HG02938 (cell line): ENCODE data around the gene FBXW5.

ENCODE experiments used
- ATAC-seq: cut with Tn5 transposase; IDR thresholded peaks from one replicate; pipeline ENCODE4 v1.9.1; 2021; ENCODE audit warnings: mild to moderate bottlenecking, moderate library complexity; ENCODE audit not compliant: unreplicated experiment

FBXW5 gene

DNA sequence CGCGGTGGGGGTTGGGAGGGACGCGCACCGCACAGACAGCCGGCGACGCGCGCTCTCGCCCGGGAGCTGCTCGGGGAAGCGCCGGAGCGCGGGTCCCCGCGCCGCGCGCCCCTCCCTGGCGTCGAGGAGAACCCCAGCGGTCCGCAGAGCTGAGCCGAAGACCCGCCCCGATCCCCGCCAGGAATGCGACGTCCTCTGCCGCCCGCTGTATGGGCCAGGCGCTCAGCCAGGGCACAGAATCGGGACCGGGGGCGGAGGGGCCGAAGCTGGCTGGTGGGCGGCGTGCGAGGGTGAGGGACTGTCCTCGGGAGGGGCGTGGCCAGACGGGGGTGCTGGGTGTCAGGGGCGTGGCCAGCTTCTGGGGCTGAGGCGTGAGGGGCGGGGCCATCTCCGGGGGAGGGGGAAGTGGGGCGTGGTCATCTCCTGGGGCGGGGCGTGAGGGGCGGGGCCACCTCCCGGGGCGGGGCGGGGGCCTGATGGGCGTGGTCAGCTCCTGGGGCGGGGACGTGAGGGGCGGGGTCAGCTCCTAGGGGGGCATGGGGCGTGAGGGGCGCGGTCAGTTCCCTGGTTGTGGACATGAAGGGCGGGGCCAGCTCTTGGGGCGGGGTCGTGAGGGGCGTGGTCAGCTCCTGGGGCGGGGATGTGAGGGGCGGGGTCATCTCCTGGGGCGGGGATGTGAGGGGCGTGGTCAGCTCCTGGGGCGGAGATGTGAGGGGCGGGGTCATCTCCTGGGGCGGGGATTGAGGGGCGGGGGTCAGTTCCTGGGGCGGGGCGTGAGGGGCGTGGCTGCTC is 33.7 kb upstream of the FBXW5 start:
- no peak for ATAC-seq

DNA sequence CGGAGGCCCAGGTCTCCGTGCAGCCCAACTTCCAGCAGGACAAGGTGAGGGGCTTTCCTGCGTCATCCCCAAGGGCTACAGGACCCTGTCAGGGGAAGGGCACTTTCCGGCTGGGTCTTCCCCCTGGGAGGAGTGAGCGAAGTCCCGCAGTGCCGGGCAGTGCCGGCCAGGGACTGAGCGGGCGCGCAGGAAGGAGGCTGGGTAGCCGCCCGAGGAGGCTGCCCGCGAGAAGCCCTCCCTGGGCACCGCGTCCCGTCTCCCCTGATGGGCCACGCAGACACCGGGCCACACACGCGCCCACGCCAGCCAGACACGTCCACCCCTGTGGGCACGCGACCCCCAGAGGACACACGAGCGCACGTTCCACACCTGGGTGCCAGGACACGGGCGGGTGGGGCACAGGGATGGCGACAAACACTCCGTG is 33.1 kb upstream of the FBXW5 start:
- ATAC-seq = no peak

DNA sequence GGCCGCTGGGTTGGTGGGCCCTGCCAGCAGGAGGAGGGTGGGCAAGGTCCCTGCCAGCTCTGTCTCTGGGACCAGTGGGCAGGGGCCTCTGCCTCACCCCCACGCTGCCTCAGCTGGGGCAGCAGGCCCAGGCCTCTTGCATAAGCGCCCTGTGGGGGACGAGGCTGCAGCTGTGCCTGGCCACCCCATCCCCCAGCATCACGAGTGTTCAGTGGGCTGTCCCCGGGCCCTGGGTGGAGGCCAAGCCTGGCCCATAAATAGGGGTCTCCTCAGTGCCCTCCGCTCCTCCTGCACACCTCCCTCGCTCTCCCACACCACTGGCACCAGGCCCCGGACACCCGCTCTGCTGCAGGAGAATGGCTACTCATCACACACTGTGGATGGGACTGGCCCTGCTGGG is 32.7 kb upstream of the FBXW5 start, which contains the start of gene PTGDS:
Gene PTGDS (plus strand): TSS at position 282 of the 400 bp plus-strand sequence. CDS start 75 bp downstream, at position 357.
- no peak for ATAC-seq

DNA sequence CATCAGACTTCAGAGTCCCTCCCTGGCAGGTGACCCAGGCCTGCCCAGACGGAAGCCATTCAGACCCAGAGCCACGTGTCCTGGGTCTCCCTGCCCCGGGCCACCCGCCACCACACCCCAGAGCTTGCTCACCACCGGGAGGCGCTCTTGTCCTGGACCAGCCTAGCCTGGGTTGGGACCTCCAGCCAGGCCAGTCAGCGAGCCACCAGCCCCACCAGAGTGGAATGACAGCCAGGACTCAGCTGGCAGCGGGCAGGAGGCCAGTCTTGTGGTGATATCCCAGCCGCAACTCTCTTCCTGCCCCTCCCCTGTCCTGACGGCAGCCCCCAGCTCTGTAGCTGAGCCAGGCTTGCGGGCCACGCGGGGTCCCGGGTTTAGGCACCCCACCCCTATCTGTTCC is 31.1 kb upstream of the FBXW5 start:
- no peak for ATAC-seq

DNA sequence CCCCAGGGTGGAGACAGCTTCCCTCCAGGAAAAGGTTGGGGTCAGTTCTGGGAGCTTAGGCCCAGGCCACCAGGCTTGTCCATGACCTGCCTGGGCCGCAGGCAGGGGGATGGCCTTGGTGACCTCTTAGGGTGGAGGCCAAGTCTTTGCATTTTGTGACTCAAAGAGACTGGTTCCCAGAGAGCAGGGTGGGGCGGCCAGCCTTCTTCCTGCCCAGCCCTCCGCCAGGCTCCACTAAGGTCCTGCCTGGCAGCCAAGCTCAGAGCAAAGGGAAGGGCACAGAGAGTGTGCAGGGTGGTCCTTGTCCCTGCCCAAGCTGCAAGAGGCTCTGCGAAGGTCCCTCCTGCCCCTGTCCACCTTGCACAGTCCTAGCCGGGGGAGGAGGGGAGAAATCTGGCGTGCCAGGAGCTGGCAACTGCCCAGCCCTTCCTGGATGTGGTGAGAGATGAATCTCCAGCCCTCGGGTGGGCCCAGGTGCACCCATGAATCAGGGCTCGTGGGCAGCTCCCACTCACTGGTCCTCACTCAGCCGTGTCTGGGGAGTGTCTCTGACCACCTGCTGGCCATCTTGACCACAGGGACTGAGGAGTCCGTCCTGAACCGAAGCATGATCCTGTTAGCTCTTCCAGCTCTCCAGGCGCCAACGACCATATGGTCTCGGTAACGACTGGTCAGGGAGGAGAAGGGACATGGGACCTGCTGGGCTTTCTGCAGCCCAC is 30.4 kb upstream of the FBXW5 start:
- ATAC-seq = no peak

DNA sequence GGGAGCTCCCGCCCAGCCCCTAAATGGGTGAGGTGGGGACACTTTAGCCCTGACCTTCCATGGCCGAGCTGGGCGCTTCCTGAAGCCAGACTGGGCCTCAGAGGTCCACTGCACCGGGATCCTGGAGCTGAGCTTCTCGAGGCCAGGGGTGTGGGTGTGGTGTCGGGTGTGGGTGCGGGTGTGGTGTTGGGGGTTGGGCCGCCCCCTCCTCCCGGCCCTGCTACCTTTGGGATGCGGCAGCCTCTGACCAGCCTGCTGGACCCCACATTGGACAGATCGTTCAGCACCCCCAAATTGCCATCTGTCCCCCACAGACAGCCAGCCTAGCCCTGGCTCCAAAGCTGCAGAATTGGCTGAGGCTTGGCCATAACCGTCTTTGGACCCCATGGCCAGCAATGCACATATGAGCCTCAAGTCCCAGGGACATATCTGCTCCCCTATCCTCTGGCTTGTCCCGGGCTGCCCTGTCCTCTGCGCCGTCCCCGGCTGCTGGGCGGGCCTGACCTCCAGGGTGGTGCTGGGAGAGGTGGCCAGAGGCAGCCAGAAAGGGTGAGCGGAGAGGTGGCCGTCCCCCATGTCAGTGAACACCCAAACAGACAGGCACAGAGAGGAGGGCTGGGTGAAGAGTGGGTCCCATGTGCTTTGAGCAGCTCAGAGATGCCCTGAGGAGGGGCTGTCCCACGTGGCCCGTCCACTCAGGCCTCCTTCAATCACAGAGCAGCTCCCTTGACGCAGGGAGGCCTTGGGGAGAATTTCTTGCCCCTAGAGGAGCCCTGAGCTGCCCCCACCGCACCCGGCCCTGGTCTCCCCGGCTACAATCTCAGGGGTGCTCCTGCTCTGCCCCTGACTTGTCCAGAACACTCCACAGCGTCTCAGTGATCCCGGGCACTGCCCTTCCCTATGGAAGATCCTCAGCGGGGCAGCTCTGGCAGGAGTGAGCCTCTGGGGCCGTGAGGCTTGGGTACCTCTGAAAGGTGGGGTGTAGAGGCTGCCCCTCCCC is 29.4 kb upstream of the FBXW5 start:
- ATAC-seq = no peak

DNA sequence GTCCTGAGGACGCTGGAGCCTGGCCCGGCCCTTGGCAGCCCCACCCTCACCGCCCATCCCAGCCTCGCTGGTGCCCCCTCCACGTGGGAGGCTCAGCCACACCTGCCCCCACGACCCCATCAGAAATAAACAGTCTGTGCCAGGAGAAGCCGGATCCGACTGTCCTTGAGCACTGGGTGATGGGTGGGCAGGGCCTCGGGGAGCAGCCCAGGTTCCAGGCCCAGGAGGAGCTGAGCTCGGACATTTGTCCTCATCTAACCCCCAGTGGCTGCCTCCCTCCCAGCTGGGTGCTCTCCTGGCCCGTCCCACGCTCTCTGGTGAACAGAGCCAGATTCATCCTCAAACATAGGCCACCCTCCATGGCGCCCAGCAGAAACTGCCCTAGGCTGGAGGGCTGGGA is 28.2 kb upstream of the FBXW5 start:
- no peak for ATAC-seq

DNA sequence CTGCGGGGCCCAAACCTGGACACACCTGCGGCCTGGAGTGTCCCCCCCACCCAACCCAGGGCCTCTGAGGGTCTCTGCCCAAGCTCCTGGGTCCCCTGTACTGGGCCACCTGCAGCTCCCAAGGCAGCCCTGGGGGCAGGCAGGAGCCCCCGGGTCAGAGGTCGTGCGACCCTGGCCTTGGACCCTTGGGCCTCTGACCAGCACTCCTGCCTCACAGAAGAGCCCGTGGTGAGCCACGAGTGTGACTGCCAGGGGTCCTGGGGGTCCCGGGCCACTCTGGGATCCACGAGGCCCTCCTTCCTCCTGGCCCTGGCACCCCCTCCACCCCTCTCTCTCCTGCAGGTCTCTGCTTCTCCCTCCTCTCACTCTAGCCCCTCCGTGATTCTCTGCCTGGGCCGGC is 27.8 kb upstream of the FBXW5 start:
- no peak for ATAC-seq

DNA sequence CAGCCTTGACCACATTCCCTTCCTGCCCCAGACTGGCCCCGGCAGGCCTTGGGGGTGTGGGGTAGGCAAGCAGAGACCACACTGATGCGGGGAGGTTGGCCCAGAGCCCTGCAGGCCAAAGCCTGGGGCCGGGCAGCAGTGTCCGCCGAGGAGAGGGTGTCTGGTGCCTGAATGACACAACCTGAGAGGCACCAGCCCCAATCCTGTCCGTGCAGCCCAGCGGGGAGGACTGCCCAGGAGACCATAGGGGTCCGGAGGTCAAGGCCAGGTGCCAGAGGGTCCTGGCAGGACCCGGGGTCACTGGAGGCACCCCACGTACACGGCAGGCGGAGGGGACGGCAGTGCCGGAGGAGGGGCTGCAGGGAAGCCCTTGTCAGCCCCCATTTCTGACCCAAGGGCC is 27.2 kb upstream of the FBXW5 start:
- no peak for ATAC-seq

DNA sequence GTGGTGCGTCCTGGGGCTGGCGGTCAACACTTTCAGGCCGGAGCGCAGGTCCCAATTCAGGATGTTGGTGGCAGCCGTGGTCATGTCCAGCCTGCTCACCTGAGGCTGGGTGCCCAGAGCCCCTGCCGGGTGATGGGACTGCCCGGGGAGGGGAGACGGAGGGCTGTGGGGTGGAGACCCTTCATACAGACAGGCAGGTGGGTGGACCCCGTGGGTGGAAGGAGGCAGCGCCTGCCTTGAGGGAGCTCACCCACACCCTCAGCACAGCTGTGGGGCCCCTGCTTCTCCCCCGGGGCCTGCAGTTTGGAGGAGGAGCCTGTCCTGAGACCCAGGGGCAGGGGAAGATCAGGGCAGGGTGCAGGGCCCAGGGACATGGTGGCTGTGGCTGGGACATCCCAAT is 25.8 kb upstream of the FBXW5 start:
- ATAC-seq = no peak

DNA sequence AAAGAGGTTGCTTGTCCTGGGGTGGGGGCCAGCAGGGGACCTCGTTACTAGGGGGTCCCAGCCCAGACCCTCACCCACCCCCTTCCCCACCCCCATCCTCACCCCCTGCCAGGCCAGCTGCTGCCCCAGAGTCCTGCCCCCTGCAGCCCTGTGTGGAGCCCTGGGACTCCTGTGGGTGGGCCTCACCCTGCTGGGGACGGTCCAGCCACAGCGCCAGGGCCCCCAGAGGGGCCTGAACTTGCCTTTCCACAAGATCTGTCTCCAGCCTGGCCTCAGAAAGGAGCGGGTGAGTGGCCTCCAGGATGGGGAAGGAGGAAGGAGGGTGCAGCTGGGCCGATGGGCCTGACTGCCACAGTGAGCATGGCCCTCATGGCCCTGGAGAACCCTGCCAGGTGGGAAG is 25.2 kb upstream of the FBXW5 start:
- ATAC-seq = no peak

DNA sequence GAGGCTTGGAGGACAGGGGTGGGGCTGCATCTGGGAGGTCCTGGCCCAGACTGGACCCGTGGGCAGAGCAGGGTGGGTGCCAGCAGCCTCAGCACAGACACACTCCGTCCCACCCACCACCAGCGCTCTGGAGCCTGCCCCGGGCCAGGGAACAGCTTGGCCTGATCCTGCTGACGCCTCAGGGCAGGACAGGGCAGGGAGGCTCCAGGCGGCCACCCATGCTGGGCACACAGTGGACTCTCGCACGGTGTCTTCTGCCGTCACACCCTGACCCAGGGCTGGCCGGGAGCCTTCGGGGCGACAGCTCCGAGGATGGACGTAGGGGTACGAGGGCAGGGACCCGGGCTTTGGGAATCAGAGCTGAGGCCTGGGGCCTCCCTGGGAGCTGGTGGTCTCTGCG is 24.6 kb upstream of the FBXW5 start:
- ATAC-seq = no peak

DNA sequence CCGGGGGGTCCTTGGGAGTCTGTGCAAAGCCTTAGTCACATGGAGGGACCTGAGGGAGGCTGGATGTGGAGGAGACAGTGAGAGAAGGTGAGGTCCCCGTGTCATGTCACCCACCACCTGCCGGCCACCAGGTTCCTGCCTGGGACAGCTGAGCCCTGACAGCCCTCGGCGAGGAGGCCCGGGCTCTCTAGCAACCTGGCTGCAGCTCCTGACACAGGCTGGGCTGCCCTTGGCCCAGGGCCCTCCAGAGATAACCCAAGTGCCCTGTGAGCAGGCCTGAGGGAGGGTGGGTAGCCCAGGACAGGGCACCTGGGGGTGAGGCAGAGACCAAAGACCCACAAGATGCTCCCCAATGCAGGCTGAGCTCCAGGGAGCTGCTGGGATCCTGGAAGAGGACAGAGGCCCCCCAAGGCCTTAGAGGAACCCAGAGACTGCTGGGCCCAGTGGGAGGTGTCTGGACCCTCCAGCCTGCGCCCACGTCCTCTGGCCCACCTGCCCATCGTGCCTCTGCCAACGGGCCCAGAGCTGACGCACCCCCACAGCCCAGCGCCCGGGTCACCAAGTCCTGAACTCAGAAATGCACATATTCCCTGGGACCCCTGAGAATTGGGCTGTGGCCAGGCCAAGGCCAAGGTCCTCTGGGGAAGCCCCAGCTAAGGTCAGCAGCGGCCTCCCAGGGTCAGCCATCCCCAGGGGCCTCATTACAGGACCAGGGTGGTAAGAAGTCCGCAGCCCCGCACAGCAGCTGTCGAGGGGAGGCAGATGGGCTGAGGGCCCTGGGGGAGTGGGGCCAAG is 24.0 kb upstream of the FBXW5 start:
- ATAC-seq = no peak

DNA sequence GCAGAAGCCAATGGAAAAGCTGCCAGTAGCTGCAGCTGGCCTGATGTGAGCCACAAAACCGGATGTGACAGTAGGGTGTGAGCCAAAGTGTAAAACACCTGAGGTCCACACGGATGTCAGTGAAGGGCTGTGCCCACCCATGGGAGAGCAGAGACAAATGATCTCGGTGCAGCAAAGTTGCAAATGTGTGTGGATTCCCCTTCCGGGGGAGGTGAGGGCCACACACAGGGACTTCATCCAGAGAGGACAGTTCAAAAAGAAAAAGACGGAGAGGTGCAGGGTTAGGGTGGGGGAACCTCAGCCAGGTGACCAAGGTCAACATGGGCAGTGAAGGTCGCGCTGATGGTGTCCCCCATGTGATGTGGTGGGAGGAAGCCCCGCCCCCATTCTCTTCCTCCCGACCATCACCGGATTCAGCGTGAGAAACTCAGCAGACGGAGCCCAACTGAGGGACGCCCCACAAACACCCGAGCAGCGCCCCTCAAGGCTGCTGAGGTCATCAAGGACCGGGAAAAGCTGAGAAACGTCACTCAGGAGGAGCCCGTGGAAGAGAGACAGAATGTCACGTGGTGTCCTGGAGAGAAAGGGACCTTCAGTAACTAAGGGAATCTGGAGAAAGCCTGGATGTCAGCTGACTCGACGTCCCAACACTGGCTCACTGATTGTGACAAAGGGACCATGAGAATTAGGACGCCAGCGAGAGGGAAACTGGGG is 21.4 kb upstream of the FBXW5 start:
- ATAC-seq = no peak

DNA sequence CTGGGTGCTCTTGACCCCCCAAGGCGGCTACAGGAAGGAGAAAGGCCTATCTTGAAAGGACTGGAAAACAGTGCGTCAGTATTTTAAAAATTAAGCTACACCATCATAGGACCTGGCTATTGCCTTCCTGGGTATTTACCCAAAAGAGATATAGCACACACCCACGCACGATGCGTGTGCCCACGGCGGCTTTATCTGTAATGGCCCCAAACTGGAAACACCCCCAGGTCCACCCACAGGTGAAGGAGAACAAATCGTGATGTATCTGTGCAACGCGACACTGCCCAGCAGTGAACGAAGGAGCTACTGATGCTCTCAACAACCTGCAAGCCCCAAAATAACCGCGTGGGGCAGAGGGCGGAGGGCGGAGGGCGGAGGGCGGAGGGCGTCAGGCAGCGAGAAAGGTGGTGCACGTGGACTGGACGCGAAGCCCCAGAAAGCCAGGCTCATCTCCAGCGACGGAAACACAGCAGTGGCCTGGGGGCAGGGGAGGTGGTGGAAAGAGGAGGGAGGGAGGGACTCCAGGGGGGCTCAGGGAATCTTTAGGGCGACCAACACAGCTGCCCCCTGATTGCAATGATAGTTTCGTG is 20.4 kb upstream of the FBXW5 start:
- no peak for ATAC-seq

DNA sequence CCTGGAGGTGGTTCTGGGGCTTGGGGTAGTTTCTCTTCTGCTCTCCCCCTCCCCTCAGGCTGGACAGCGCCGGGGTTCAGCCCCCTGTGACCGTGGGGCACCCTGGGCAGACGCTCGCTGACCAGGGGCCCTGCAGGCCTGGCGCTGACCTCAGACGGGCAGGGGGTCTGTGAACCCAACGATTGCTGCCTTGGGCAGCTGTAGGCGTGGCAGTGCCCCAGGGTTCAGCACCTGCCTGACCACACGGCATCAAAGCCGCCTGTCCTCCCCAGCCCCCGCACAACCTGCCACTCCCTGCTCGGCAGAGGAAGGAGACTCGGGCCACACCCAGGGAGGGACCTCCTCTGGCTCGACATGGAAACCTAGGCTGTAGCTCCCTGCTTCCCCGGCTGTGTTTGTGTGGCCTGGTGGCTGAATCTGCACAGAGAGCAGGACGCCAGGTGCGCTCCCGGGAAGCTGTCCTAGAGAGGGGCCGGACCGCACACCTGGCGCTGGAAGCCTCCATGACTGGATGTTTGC is 19.7 kb upstream of the FBXW5 start:
- no peak for ATAC-seq

DNA sequence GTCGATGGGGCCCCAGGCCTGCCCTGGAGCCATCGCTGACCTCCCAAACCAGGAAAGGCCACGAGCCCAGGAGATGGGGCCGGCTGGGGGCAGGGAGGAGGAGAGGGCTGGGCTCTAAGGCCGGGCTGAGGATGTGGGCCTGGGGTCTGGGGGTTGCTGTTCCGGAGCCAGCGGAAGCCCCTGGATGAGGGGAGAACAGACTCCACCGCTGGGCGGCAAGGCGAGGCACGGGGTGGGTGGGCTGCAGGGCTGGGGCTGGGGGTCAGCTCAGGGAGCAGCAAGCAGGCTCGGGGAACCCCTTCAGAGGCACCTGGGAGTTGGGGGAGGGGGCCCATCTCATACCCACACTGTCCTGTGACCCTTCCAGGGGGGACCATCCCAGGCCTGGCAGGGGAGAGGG is 19.2 kb upstream of the FBXW5 start:
- no peak for ATAC-seq

DNA sequence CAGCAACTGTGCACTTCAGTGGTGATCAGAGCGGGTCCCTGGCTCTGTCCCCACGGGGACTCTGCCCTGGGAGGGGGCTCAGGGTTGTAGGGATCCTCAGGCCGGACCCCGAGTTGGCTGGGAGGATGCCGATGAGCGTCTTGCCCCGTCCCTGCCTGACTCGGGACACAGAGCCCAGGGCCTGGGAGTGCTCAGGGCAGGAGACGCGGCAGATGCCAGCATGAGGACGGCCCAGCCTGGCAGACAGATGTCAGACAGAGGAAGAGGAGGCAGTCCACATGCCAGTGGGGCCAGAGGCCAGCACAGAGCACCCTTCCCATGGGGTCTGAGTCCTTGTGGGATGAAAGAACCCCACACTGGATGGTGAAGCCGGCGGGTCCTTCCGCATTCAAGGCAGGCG is 18.8 kb upstream of the FBXW5 start:
- no peak for ATAC-seq

DNA sequence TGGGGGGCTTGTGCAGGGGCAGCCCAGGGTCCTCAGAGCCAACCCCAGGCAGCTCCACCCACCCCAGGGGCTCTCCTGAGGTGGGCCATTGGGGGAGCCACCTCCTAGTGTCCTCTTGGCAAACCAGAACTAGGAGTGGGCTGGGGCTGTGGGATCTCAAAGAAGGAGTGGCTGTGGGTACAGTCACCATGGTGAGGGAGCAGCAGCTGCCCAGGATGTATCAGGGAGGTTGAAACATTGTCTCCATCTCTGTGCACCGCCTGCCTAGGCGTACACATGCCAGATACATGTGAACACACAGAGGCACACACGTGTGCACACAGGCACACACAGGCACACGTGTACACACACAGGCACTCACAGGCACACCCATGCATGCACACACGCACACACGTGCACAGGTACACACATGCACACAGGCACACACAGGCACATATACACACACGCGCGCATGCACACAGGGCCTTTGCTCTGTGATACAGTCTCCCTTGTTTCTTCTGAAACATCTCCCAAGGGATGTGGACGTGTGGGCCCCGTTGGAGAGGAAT is 18.2 kb upstream of the FBXW5 start:
- no peak for ATAC-seq
